Uterus (tissue), 2 donors: ENCODE measurements around the gene STIP1.

Source experiments
- CTCF ChIP-seq, 4 experiments: fragments of 200-600 bp in 2 of 4; fragments of 450-650 bp in 2 of 4; sonication (generic) in 2 of 4; IDR thresholded peaks; one replicate each; pipeline ENCODE4 v1.5.1; 2016 to 2019; ENCODE audit warnings: antibody characterized with exemption in 4 of 4, mild to moderate bottlenecking in 2 of 4, moderate library complexity in 1 of 4
- POLR2A ChIP-seq, 2 donors: fragments of 450-650 bp; IDR thresholded peaks; one replicate each; pipeline ENCODE4 v1.6.1; 2016; ENCODE audit warnings: antibody characterized with exemption in 2 of 2, mild to moderate bottlenecking in 1 of 2, moderate library complexity in 1 of 2

GRCh38 chr11:64238076-64238475, 52.1 kb downstream of the STIP1 start:
- no peak for TF ChIP-seq POLR2A (IDR thresholded peaks at IDR 0.05)
- no peak for TF ChIP-seq CTCF (IDR thresholded peaks at IDR 0.05)
